HG02798 (cell line): ENCODE results near the gene SFXN4.
A peak's percentile ranks its signal among the peaks of the same experiment; 100 is the strongest.

Experiments used
- ATAC-seq: cut with Tn5 transposase; IDR thresholded peaks from one replicate; pipeline ENCODE4 v1.9.1; 2021; ENCODE audit warnings: mild to moderate bottlenecking; ENCODE audit not compliant: unreplicated experiment, poor library complexity

Gene SFXN4

GRCh38 chr10:119165171-119166117 is at the start of gene SFXN4:
SFXN4 (minus strand) TSS chr10:119165714; CDS start chr10:119165647, 67 bp downstream.
- peak; percentile 94 for ATAC-seq

GRCh38 chr10:119211625-119212441 is 46.3 kb upstream of the SFXN4 start:
- no peak for ATAC-seq

GRCh38 chr10:119211176-119211575 is 45.7 kb upstream of the SFXN4 start:
- no peak for ATAC-seq

GRCh38 chr10:119210633-119211032 is 45.1 kb upstream of the SFXN4 start:
- ATAC-seq, result no peak

GRCh38 chr10:119209736-119210355 is 44.3 kb upstream of the SFXN4 start:
- no peak for ATAC-seq

- no peak for ATAC-seq
Measured at GRCh38 chr10:119209035-119209735, 43.7 kb upstream of the SFXN4 start.

- ATAC-seq, result no peak
Measured at GRCh38 chr10:119208553-119208940, 43.0 kb upstream of the SFXN4 start.

GRCh38 chr10:119207713-119208552 is 42.4 kb upstream of the SFXN4 start:
- ATAC-seq, result peak; percentile 8

GRCh38 chr10:119207366-119207666 is 41.8 kb upstream of the SFXN4 start, which contains the start of gene GRK5:
GRK5 (plus strand) TSS chr10:119207571; CDS start chr10:119207918, 347 bp downstream.
- peak; percentile 86 for ATAC-seq

GRCh38 chr10:119206603-119207365 is 41.3 kb upstream of the SFXN4 start:
- ATAC-seq, result peak; percentile 60

- peak; percentile 20 for ATAC-seq
Measured at GRCh38 chr10:119205894-119206602, 40.5 kb upstream of the SFXN4 start.

GRCh38 chr10:119203006-119203405 is 37.5 kb upstream of the SFXN4 start:
- no peak for ATAC-seq

- no peak for ATAC-seq
Measured at GRCh38 chr10:119201233-119201632, 35.7 kb upstream of the SFXN4 start.

- peak; percentile 41 for ATAC-seq
Measured at GRCh38 chr10:119199231-119199992, 33.9 kb upstream of the SFXN4 start.

- ATAC-seq, result no peak
Measured at GRCh38 chr10:119198438-119198837, 32.9 kb upstream of the SFXN4 start.

- ATAC-seq, result no peak
Measured at GRCh38 chr10:119197921-119198320, 32.4 kb upstream of the SFXN4 start.

- ATAC-seq, result no peak
Measured at GRCh38 chr10:119191881-119192280, 26.4 kb upstream of the SFXN4 start.
